MM.1S (cell line): ENCODE results near the gene RHOBTB3.

Source experiments
- EZH2 ChIP-seq: fragments of 300-600 bp; sonication (generic); optimal IDR thresholded peaks from 2 replicates; pipeline ENCODE3; 2017; ENCODE audit warnings: low read depth, mild to moderate bottlenecking, antibody characterized with exemption, low read length, mixed read lengths
- TF ChIP-seq, protein P1 (sequence below): fragments of 300-600 bp; sonication (generic); IDR thresholded peaks from 2 replicates; pipeline ENCODE4 v1.5.1; 2016; ENCODE audit warnings: antibody characterized with exemption, low read length, mixed read lengths

DNA sequence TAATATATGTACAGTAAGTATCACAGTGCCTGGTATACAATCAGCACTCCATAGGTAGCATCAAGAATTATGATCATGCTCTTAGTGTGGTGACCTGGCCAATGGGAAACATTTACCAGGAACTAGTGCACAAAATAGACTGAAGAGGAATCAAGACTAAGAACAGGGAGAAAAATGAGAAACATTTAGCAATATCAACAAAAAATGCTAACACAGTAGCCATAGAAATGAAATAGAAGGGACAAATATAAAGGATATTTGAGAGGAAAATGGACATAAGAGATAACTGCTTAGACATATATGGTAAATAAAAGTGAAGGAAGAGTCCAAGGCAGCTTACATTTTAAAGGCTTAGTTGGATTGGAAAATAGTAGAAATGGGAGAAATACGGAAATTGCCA, 31.8 kb upstream of the RHOBTB3 start:
- TF ChIP-seq, protein P1, sequence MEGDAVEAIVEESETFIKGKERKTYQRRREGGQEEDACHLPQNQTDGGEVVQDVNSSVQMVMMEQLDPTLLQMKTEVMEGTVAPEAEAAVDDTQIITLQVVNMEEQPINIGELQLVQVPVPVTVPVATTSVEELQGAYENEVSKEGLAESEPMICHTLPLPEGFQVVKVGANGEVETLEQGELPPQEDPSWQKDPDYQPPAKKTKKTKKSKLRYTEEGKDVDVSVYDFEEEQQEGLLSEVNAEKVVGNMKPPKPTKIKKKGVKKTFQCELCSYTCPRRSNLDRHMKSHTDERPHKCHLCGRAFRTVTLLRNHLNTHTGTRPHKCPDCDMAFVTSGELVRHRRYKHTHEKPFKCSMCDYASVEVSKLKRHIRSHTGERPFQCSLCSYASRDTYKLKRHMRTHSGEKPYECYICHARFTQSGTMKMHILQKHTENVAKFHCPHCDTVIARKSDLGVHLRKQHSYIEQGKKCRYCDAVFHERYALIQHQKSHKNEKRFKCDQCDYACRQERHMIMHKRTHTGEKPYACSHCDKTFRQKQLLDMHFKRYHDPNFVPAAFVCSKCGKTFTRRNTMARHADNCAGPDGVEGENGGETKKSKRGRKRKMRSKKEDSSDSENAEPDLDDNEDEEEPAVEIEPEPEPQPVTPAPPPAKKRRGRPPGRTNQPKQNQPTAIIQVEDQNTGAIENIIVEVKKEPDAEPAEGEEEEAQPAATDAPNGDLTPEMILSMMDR = no peak
- no peak for TF ChIP-seq EZH2
